Keratinocyte (primary cell): ENCODE data around the gene TM7SF3. TPM values are rescaled to one million over a fixed set of nuclear protein-coding genes. Genes with fewer than 3 reads are reported as not detected.

Experiments used
- DNase-seq: peaks from one replicate; pipeline ENCODE4 v3.0.0-alpha.2; 2011; ENCODE audit warnings: low read depth, missing footprints, low spot score
- FAIRE-seq: peaks from 2 replicates; lab custom pipeline; 2011; peaks lifted over from hg19 to GRCh38; lab: Jason Lieb, UNC
- H2AFZ ChIP-seq: 2 replicates; pipeline ENCODE4 v1.6.0; 2012; ENCODE audit warnings: low read length, control low read depth, inconsistent platforms; ENCODE audit not compliant: control insufficient read depth
- H3K27ac ChIP-seq: 2 replicates; pipeline ENCODE4 v1.5.1; 2011; ENCODE audit warnings: low read length; ENCODE audit not compliant: control insufficient read depth, insufficient read depth
- H3K27me3 ChIP-seq: 3 replicates; pipeline ENCODE4 v1.6.0; 2011; ENCODE audit warnings: low read length; ENCODE audit not compliant: control insufficient read depth, insufficient read depth; ENCODE audit errors: extremely low read depth
- H3K36me3 ChIP-seq, 2 experiments: 2 replicates in 1 of 2; 3 replicates in 1 of 2; pipeline ENCODE4 v1.5.1; 2011; ENCODE audit warnings: low read length in 2 of 2, mild to moderate bottlenecking in 1 of 2; ENCODE audit not compliant: control insufficient read depth in 2 of 2, insufficient read depth in 2 of 2; ENCODE audit errors: extremely low read depth in 1 of 2
- H3K4me1 ChIP-seq: 3 replicates; pipeline ENCODE4 v1.5.1; 2011; ENCODE audit warnings: low read length; ENCODE audit not compliant: control insufficient read depth, insufficient read depth; ENCODE audit errors: extremely low read depth
- H3K4me2 ChIP-seq: 3 replicates; pipeline ENCODE4 v1.6.0; 2011; ENCODE audit warnings: low read depth, low read length; ENCODE audit not compliant: control insufficient read depth, insufficient read depth; ENCODE audit errors: extremely low read depth
- H3K4me3 ChIP-seq, 3 experiments: fragments of 200-600 bp in 1 of 3; sonication (generic) in 1 of 3; 2 replicates in 2 of 3; 3 replicates in 1 of 3; pipeline ENCODE4 v1.5.1; 2011 to 2016; ENCODE audit warnings: low read length in 3 of 3, mild to moderate bottlenecking in 3 of 3, control low read depth in 2 of 3, inconsistent platforms in 1 of 3, low read depth in 1 of 3, mixed read lengths in 1 of 3, mixed run types in 1 of 3, moderate library complexity in 1 of 3; ENCODE audit not compliant: control insufficient read depth in 2 of 3, insufficient read depth in 2 of 3; ENCODE audit errors: extremely low read depth in 1 of 3
- H3K79me2 ChIP-seq: 2 replicates; pipeline ENCODE4 v1.6.0; 2012; ENCODE audit warnings: low read length; ENCODE audit not compliant: control insufficient read depth, insufficient read depth
- H3K9ac ChIP-seq: 3 replicates; pipeline ENCODE4 v1.6.0; 2011; ENCODE audit warnings: low read length; ENCODE audit not compliant: control insufficient read depth, insufficient read depth; ENCODE audit errors: extremely low read depth
- H3K9me1 ChIP-seq: 3 replicates; pipeline ENCODE4 v1.6.0; 2011; ENCODE audit warnings: low read length; ENCODE audit not compliant: control insufficient read depth, insufficient read depth; ENCODE audit errors: extremely low read depth
- H3K9me3 ChIP-seq: 2 replicates; pipeline ENCODE4 v1.5.1; 2012; ENCODE audit warnings: low read depth, low read length; ENCODE audit not compliant: control insufficient read depth
- H4K20me1 ChIP-seq: 3 replicates; pipeline ENCODE4 v1.6.0; 2011; ENCODE audit warnings: low read length; ENCODE audit not compliant: control insufficient read depth, insufficient read depth; ENCODE audit errors: extremely low read depth
- EZH2 ChIP-seq: IDR thresholded peaks from one replicate; pipeline ENCODE4 v1.6.1; 2012; ENCODE audit warnings: inconsistent platforms, mild to moderate bottlenecking, low read length, moderate library complexity
- dilution Hi-C: fragments of 300-500 bp; cut with MboI; formaldehyde crosslinking; loops from one replicate; pipeline ENCODE4 v1.7.0; 2020; ENCODE audit warnings: low sequenced_read_pairs; ENCODE audit not compliant: extremely low pct_ligation_motif_present
- polyA plus RNA-seq, 5 experiments: library from polyadenylated mRNA; depleted of rRNA in 3 of 5; stranded (reverse) in 3 of 5; stranded (forward) in 1 of 5; unstranded in 1 of 5; fragments of >200 nt; gene quantifications; 1 replicate in 1 of 5; 2 replicates in 3 of 5; 3 replicates in 1 of 5; pipeline versions ENCODE4 v1.2.1 to v1.2.3, GENCODE V29; 2011 to 2012; ENCODE audit warnings: missing spikeins in 2 of 5, low read depth in 1 of 5, low replicate concordance in 1 of 5
- TF ChIP-seq, protein P1 (sequence below), 3 experiments: IDR thresholded peaks in 1 of 3; conservative IDR thresholded peaks in 1 of 3; optimal IDR thresholded peaks in 1 of 3; 2 replicates in 2 of 3; 3 replicates in 1 of 3; pipeline versions ENCODE3 to v1.5.1; 2011; ENCODE audit warnings: low read length in 3 of 3, mild to moderate bottlenecking in 3 of 3, moderate library complexity in 2 of 3, control low read depth in 1 of 3, inconsistent platforms in 1 of 3; ENCODE audit not compliant: insufficient read depth in 2 of 3; ENCODE audit errors: extremely low read depth in 1 of 3

TM7SF3 gene
- polyA plus RNA-seq, 1 donor (not counting 4 experiments of a cell fraction or from before 2014, with no cell fraction given): 407 TPM

DNA sequence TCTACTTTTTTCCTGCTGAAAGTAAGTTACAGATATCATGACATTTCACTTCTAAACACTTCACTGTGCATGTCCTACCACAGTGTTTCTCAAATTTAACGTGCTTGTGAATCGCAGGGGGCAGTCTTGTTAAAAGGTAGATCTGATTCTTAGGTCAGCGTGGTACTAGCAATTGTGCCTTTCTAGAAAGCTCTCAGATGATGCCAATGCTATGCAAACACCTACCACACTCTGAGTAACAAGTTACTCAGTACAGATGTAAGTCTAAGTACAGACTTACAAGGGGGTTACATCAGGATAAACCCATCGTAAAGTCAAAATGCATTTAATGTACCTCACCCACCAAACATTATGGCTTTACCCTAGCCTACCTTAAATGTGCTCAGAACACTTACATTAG, 22.4 kb downstream of the TM7SF3 start:
- H3K27ac ChIP-seq: no peak overlapping the region
- H3K79me2 ChIP-seq: peaks cover 30% of the 10 kb centered on the region
- no peak for DNase-seq
- dilution Hi-C loops: no loop called here
- no peaks in the 10 kb centered on the region for H3K27me3 ChIP-seq
- H3K4me3 ChIP-seq: no peak overlapping the region
- peaks cover 20 to 36% of the 10 kb centered on the region in 2 experiments for H3K36me3 ChIP-seq
- no peak overlapping the region for H2AFZ ChIP-seq
- no peak for TF ChIP-seq EZH2
- TF ChIP-seq, protein P1, sequence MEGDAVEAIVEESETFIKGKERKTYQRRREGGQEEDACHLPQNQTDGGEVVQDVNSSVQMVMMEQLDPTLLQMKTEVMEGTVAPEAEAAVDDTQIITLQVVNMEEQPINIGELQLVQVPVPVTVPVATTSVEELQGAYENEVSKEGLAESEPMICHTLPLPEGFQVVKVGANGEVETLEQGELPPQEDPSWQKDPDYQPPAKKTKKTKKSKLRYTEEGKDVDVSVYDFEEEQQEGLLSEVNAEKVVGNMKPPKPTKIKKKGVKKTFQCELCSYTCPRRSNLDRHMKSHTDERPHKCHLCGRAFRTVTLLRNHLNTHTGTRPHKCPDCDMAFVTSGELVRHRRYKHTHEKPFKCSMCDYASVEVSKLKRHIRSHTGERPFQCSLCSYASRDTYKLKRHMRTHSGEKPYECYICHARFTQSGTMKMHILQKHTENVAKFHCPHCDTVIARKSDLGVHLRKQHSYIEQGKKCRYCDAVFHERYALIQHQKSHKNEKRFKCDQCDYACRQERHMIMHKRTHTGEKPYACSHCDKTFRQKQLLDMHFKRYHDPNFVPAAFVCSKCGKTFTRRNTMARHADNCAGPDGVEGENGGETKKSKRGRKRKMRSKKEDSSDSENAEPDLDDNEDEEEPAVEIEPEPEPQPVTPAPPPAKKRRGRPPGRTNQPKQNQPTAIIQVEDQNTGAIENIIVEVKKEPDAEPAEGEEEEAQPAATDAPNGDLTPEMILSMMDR (optimal IDR thresholded peaks at IDR 0.05 in 1 of 3, IDR thresholded peaks at IDR 0.05 in 1 of 3, conservative IDR thresholded peaks at IDR 0.05 in 1 of 3; ENCODE audit: extremely low read depth in 1 of 3, insufficient read depth in 2 of 3, low read length in 3 of 3): no peak
- no peak overlapping the region for H3K9ac ChIP-seq
- no peak for FAIRE-seq
- H3K9me3 ChIP-seq: no peaks in the 10 kb centered on the region
- no peaks in the 10 kb centered on the region for H3K9me1 ChIP-seq
- no peak overlapping the region for H3K4me2 ChIP-seq
- no peaks in the 10 kb centered on the region for H4K20me1 ChIP-seq
- H3K4me1 ChIP-seq: no peaks in the 10 kb centered on the region

DNA sequence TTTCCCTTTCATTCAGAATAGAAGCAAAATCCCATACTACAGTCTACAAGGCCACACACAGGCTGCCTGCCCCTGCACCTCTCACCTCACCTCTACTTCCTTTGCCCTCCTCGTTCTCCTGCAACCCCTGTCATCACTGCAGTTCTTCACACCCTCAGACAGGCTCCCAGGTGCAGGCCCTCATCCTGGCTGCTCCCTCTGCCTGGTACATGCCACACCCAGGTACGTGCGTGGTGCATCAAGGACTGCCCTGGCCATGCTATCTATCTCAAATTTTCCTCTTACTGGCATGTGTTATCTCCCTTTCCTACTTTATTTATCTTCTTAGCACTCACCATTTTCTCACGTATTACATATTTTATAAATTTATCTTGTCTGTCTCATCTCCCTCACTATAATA, 24.3 kb downstream of the TM7SF3 start:
- Histone ChIP-seq H3K36me3 (peaks cover 13 to 30% of the 10 kb centered on the region in 2 experiments), H3K9me3 (no peaks in the 10 kb centered on the region), H3K79me2 (peaks cover 30% of the 10 kb centered on the region), H3K4me1 (no peaks in the 10 kb centered on the region), H3K27ac (no peak overlapping the region), H3K9ac (no peak overlapping the region), H3K9me1 (no peaks in the 10 kb centered on the region), H3K4me2 (no peak overlapping the region), H4K20me1 (no peaks in the 10 kb centered on the region), H3K27me3 (no peaks in the 10 kb centered on the region), H3K4me3 (no peak overlapping the region), H2AFZ (no peak overlapping the region)
- FAIRE-seq (no peak), DNase-seq (no peak)
- dilution Hi-C loops: no loop called here
- TF ChIP-seq EZH2: no peak

DNA sequence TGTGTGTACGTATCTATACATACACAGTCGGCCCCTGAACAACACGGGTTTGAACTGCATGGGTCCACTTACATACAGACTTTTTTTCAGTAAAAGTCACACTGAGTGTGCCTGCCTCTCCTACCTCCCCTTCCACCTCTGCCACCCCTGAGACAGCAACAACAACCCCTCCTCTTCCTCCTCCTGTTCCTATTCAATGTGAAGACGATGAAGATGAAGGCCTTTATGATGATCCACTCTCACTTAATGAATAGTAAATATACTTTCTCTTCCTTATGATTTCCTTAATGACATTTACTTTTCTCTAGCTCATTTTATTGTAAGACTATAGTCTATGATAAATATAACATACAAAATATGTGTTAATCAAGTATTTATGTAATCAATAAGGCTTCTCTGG, 25.5 kb downstream of the TM7SF3 start:
- no peak overlapping the region for H3K27ac ChIP-seq
- H4K20me1 ChIP-seq: no peaks in the 10 kb centered on the region
- peaks cover 8 to 25% of the 10 kb centered on the region in 2 experiments for H3K36me3 ChIP-seq
- peaks cover 30% of the 10 kb centered on the region for H3K79me2 ChIP-seq
- H2AFZ ChIP-seq: no peak overlapping the region
- no peaks in the 10 kb centered on the region for H3K27me3 ChIP-seq
- H3K4me2 ChIP-seq: no peak overlapping the region
- TF ChIP-seq EZH2: no peak
- TF ChIP-seq, protein P1 (optimal IDR thresholded peaks at IDR 0.05 in 1 of 3, IDR thresholded peaks at IDR 0.05 in 1 of 3, conservative IDR thresholded peaks at IDR 0.05 in 1 of 3; ENCODE audit: extremely low read depth in 1 of 3, insufficient read depth in 2 of 3, low read length in 3 of 3): no peak
- H3K4me1 ChIP-seq: no peaks in the 10 kb centered on the region
- no peaks in the 10 kb centered on the region for H3K9me1 ChIP-seq
- H3K9ac ChIP-seq: no peak overlapping the region
- H3K4me3 ChIP-seq: no peak overlapping the region
- H3K9me3 ChIP-seq: no peaks in the 10 kb centered on the region
- dilution Hi-C loops: no loop called here
- no peak for DNase-seq
- no peak for FAIRE-seq
